Neural cell (in vitro differentiated cells): ENCODE data around the gene ACADM. TPM values are rescaled to one million over a fixed set of nuclear protein-coding genes. Genes with fewer than 3 reads are reported as not detected.

Source experiments
- H2AFZ ChIP-seq: fragments of 200-600, 300-800 bp; sonication (generic), shearing (Covaris generic); 2 replicates; pipeline ENCODE4 v1.6.0; 2014; ENCODE audit warnings: low read depth, mild to moderate bottlenecking, antibody characterized with exemption, low read length, moderate library complexity
- H3F3A ChIP-seq: fragments of 200-600 bp; shearing (Covaris generic); 2 replicates; pipeline ENCODE4 v1.6.1; 2016; ENCODE audit warnings: mild to moderate bottlenecking, moderate library complexity, mixed read lengths, antibody characterized with exemption, low read length; ENCODE audit not compliant: insufficient read depth, poor library complexity, severe bottlenecking
- H3K27ac ChIP-seq: fragments of 200-600, 300-800 bp; sonication (generic), shearing (Covaris generic); 2 replicates; pipeline ENCODE4 v1.5.1; 2014; ENCODE audit warnings: mild to moderate bottlenecking, low read length, moderate library complexity
- H3K27me3 ChIP-seq: fragments of 300-800, 200-600 bp; sonication (generic), shearing (Covaris generic); 2 replicates; pipeline ENCODE4 v1.6.0; 2014; ENCODE audit warnings: mild to moderate bottlenecking, low read depth, low read length, moderate library complexity; ENCODE audit not compliant: insufficient read depth
- H3K36me3 ChIP-seq: fragments of 300-800, 200-600 bp; sonication (generic), shearing (Covaris generic); 2 replicates; pipeline ENCODE4 v1.5.1; 2014; ENCODE audit warnings: mild to moderate bottlenecking, antibody characterized with exemption, low read length, moderate library complexity; ENCODE audit not compliant: insufficient read depth
- H3K4me2 ChIP-seq: fragments of 300-800, 200-600 bp; sonication (generic), shearing (Covaris generic); 2 replicates; pipeline ENCODE4 v1.6.0; 2014; ENCODE audit warnings: mild to moderate bottlenecking, low read length
- H3K4me3 ChIP-seq: fragments of 300-800, 200-600 bp; sonication (generic), shearing (Covaris generic); 2 replicates; pipeline ENCODE4 v1.5.1; 2014; ENCODE audit warnings: mild to moderate bottlenecking, low read length, moderate library complexity
- H3K79me2 ChIP-seq: fragments of 200-600 bp; shearing (Covaris generic); replicated peaks from 2 replicates; pipeline ENCODE4 v1.6.0; 2014; ENCODE audit warnings: mild to moderate bottlenecking, low read length, moderate library complexity; ENCODE audit not compliant: insufficient read depth
- H3K9ac ChIP-seq: fragments of 300-800, 200-600 bp; sonication (generic), shearing (Covaris generic); 2 replicates; pipeline ENCODE4 v1.6.1; 2016; ENCODE audit warnings: mild to moderate bottlenecking, low read length, mixed read lengths
- H3K9me2 ChIP-seq: fragments of 200-600 bp; shearing (Covaris generic); 2 replicates; pipeline ENCODE4 v1.6.1; 2016; ENCODE audit warnings: mild to moderate bottlenecking, low read length, mixed read lengths; ENCODE audit not compliant: insufficient read depth
- H3K9me3 ChIP-seq: fragments of 200-600, 300-800 bp; sonication (generic), shearing (Covaris generic); 2 replicates; pipeline ENCODE4 v1.6.1; 2016; ENCODE audit warnings: mild to moderate bottlenecking, mixed run types, low read length, moderate library complexity, mixed read lengths
- H4K20me1 ChIP-seq: fragments of 200-600 bp; shearing (Covaris generic); 2 replicates; pipeline ENCODE4 v1.6.1; 2016; ENCODE audit warnings: mild to moderate bottlenecking, mixed run types; ENCODE audit not compliant: insufficient read depth
- EP300 ChIP-seq: fragments of 450-650 bp; conservative IDR thresholded peaks from 2 replicates; pipeline ENCODE4 v1.6.1; 2014; ENCODE audit warnings: antibody characterized with exemption, mild to moderate bottlenecking, moderate library complexity; ENCODE audit not compliant: poor library complexity, severe bottlenecking
- EZH2 ChIP-seq: fragments of 200-600, 300-800 bp; shearing (Covaris generic), sonication (generic); IDR thresholded peaks from 2 replicates; pipeline ENCODE4 v1.6.1; 2014; ENCODE audit warnings: antibody characterized with exemption, low read length, borderline replicate concordance, mild to moderate bottlenecking; ENCODE audit not compliant: insufficient read depth, poor library complexity, severe bottlenecking
- MXI1 ChIP-seq: fragments of 450-650 bp; conservative IDR thresholded peaks from 2 replicates; pipeline ENCODE4 v1.6.1; 2014; ENCODE audit warnings: antibody characterized with exemption, mild to moderate bottlenecking; ENCODE audit not compliant: poor library complexity, severe bottlenecking
- POLR2AphosphoS5 ChIP-seq: IDR thresholded peaks from 2 replicates; pipeline ENCODE4 v1.6.1; 2012
- RAD21 ChIP-seq: fragments of 450-650 bp; conservative IDR thresholded peaks from 2 replicates; pipeline ENCODE4 v1.6.1; 2014; ENCODE audit warnings: antibody characterized with exemption, mild to moderate bottlenecking, moderate library complexity
- REST ChIP-seq: IDR thresholded peaks from 2 replicates; pipeline ENCODE4 v1.6.1; 2012; ENCODE audit warnings: borderline replicate concordance
- SMC3 ChIP-seq: fragments of 450-650 bp; conservative IDR thresholded peaks from 2 replicates; pipeline ENCODE4 v1.6.1; 2014; ENCODE audit warnings: antibody characterized with exemption, mild to moderate bottlenecking, moderate library complexity; ENCODE audit not compliant: poor library complexity
- TAF1 ChIP-seq: IDR thresholded peaks from 2 replicates; pipeline ENCODE4 v1.6.1; 2012; ENCODE audit warnings: low read depth
- polyA plus RNA-seq: library from polyadenylated mRNA; depleted of rRNA; stranded (reverse); fragments of >200 nt; gene quantifications from 2 replicates; pipeline ENCODE4 v1.2.3, GENCODE V29; 2014
- TF ChIP-seq, protein P1 (sequence below): fragments of 450-650 bp; IDR thresholded peaks from 2 replicates; pipeline ENCODE4 v1.5.1; 2014; ENCODE audit warnings: antibody characterized with exemption, mild to moderate bottlenecking, moderate library complexity; ENCODE audit not compliant: poor library complexity, severe bottlenecking

Gene ACADM
- polyA plus RNA-seq, 1 donor from 2014 or later = 230 TPM

DNA sequence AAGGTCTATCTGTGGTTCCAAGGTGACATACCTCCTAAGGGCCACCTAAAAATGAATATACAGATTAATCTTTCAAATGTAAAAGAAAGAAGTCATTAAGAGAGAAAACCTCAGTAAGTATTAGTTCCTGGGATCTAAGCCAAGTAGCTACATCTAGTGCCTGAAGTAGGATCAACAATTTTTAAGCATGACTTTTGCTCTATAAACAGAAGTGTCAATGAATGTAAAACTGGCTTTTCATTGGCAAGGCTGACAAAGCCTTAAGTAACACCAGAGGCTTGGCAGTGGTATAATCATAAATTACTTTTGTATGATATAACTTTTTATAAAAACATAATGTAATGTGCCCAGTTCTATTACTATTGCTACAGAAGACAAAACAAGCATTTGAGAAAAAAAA, 12.2 kb upstream of the ACADM start:
- no peaks in the 10 kb centered on the region for H3K36me3 ChIP-seq
- no peaks in the 10 kb centered on the region for H4K20me1 ChIP-seq
- H3K4me3 ChIP-seq = no peak overlapping the region
- H3K9me2 ChIP-seq = no peaks in the 10 kb centered on the region
- no peak overlapping the region for H3K9ac ChIP-seq
- no peak overlapping the region for H3K4me2 ChIP-seq
- no peaks in the 10 kb centered on the region for H3F3A ChIP-seq
- H2AFZ ChIP-seq = no peak overlapping the region
- no peak overlapping the region for H3K27ac ChIP-seq
- H3K9me3 ChIP-seq = no peaks in the 10 kb centered on the region
- H3K27me3 ChIP-seq = no peaks in the 10 kb centered on the region
- no peaks in the 10 kb centered on the region for H3K79me2 ChIP-seq
- TF ChIP-seq POLR2AphosphoS5 (no peak), EP300 (no peak), EZH2 (no peak)
- TF ChIP-seq, protein P1, sequence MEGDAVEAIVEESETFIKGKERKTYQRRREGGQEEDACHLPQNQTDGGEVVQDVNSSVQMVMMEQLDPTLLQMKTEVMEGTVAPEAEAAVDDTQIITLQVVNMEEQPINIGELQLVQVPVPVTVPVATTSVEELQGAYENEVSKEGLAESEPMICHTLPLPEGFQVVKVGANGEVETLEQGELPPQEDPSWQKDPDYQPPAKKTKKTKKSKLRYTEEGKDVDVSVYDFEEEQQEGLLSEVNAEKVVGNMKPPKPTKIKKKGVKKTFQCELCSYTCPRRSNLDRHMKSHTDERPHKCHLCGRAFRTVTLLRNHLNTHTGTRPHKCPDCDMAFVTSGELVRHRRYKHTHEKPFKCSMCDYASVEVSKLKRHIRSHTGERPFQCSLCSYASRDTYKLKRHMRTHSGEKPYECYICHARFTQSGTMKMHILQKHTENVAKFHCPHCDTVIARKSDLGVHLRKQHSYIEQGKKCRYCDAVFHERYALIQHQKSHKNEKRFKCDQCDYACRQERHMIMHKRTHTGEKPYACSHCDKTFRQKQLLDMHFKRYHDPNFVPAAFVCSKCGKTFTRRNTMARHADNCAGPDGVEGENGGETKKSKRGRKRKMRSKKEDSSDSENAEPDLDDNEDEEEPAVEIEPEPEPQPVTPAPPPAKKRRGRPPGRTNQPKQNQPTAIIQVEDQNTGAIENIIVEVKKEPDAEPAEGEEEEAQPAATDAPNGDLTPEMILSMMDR = no peak

DNA sequence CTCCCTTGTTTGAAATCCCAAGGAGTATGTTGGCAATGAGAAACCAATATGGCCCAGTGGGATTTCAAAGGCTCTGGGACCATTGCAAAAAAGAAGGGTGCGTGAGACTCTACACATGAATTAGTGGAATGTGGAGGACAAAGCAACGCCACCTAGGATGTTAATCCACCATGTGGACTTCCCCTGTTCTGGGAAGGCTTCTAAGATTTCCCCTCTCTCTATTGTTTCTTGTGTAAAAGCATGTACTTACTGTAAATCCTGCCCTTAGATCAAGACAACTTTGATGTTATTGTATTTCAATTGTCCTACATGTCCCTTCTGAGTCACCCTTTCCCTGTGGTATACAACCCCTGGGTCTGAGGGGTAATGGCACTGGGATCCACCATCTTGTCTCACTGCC, 4.7 kb upstream of the ACADM start:
- TF ChIP-seq EP300 (no peak), RAD21 (no peak), EZH2 (no peak)
- Histone ChIP-seq H3K79me2 (peaks cover under 1% of the 10 kb centered on the region), H3K4me3 (no peak overlapping the region), H3K27me3 (no peaks in the 10 kb centered on the region), H3K36me3 (no peaks in the 10 kb centered on the region), H3F3A (no peaks in the 10 kb centered on the region), H3K9ac (no peak overlapping the region), H3K27ac (no peak overlapping the region), H3K9me2 (no peaks in the 10 kb centered on the region), H3K4me2 (no peak overlapping the region), H2AFZ (no peak overlapping the region), H4K20me1 (no peaks in the 10 kb centered on the region), H3K9me3 (no peaks in the 10 kb centered on the region)

DNA sequence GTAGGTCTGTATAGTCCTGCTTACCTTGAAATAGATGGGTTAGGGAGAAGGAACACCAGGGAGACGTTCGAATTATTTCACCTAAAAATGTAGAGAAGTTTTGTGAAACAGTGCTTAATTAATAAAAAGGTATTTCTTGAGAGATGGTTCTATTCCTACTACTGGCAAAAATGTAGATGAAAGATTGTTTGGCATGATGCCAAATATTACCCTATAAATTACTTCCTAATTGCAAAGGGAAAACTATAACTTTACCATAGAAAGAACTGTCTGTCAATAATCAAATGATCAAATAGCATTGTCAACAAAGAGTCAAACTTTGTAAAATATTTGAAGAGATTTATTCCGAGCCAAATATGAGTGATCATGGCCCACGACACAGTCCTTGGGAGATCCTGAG, 4.2 kb upstream of the ACADM start:
- no peaks in the 10 kb centered on the region for H3F3A ChIP-seq
- no peaks in the 10 kb centered on the region for H3K36me3 ChIP-seq
- no peaks in the 10 kb centered on the region for H3K27me3 ChIP-seq
- no peaks in the 10 kb centered on the region for H3K9me3 ChIP-seq
- TF ChIP-seq SMC3 (no peak), MXI1 (no peak), POLR2AphosphoS5 (no peak), EP300 (no peak), RAD21 (no peak), TAF1 (no peak), EZH2 (no peak), REST (no peak)
- TF ChIP-seq, protein P1 = no peak
- no peak overlapping the region for H3K9ac ChIP-seq
- H4K20me1 ChIP-seq = no peaks in the 10 kb centered on the region
- no peak overlapping the region for H3K27ac ChIP-seq
- H3K79me2 ChIP-seq = peaks cover 6% of the 10 kb centered on the region
- H3K9me2 ChIP-seq = no peaks in the 10 kb centered on the region
- no peak overlapping the region for H3K4me3 ChIP-seq
- H3K4me2 ChIP-seq = no peak overlapping the region
- H2AFZ ChIP-seq = no peak overlapping the region
